Jurkat, Clone E6-1 (cell line): Measurements from ENCODE around the gene MPST.
A peak's percentile ranks its signal among the peaks of the same experiment; 100 is the strongest.

Source experiments
- DNase-seq: peaks from one replicate; pipeline ENCODE4 v3.0.0-alpha.2; 2011; ENCODE audit warnings: low read depth, low spot score
- H3K4me3 ChIP-seq: 2 replicates; pipeline ENCODE4 v1.5.1; 2011; ENCODE audit warnings: mild to moderate bottlenecking, low read length, control low read depth, moderate library complexity

The MPST gene

DNA sequence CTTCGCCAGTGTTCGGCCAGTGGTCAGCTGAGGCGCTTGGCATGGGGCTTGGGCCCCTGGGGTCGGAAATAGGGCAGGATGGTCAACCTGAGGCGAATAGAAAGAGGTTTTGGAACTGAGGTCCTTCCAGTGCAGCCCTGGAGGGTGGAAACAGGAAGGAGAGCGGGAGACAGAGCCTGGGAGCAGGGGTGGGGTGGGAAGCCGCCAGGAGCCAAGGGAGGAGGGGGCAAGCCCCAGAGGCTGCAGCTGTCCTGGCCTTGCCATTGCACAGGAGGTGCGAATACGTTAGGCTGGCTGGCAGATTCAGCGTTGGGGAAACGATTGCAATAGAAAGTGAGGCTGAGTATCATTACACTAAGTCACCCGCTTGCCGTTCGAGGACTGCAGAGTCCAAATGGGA is 18.1 kb downstream of the MPST start:
- no peak overlapping the region for H3K4me3 ChIP-seq
- no peak for DNase-seq

DNA sequence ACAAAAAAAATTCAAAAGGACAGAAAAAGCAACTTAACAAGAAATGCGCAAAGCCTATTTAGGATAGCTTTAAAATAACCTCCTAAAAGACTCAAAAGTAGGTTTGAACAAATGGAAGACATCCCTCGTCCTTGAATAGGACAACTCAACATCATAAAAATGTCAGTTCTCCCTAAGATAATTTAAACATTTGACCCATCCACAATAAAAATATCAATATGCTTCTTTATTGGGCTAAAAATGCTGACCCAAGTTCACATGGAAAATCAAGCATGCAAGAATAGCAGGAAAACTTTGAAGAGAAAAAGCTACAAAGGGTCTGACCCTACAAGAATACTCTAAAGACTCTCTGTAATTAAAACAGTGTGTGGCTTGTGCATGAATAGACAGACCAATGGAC is 19.9 kb downstream of the MPST start:
- no peak for DNase-seq
- no peak overlapping the region for H3K4me3 ChIP-seq

- DNase-seq: no peak
- H3K4me3 ChIP-seq: no peak overlapping the region
These were observed 23.8 kb downstream of the MPST start for GRCh38 chr22:37043209-37043827.

GRCh38 chr22:37043828-37044538 is 24.4 kb downstream of the MPST start:
- no peak for DNase-seq
- no peak overlapping the region for H3K4me3 ChIP-seq

- DNase-seq: no peak
These were observed 25.4 kb downstream of the MPST start for GRCh38 chr22:37044634-37045625.

GRCh38 chr22:37045958-37046357 is 26.4 kb downstream of the MPST start:
- no peak for DNase-seq
- H3K4me3 ChIP-seq: no peak overlapping the region

More at GRCh38 chr22:37044634-37045625, 25.4 kb downstream of the MPST start:
- no peak overlapping the region for H3K4me3 ChIP-seq

DNA sequence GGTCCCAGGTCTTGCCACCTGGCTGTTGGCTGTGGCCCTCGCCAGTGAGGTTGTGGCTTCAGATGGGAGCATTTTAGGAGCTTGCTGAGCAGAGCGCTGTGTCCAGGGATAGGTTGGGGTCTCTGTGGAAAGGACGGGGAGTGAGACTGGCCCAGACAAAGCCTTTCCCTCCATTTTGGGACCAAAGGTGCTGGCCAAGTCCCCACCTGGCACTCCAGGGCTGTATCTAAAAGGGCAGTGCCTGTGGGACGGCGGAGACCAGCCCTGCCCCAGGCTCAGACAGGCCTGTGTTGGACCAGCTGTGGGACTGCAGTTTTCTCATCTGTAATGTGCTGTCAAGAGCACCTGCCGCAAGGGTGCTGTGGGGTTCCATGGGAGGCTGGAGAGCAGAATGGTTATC is 27.0 kb downstream of the MPST start:
- no peak overlapping the region for H3K4me3 ChIP-seq
- DNase-seq: no peak

DNA sequence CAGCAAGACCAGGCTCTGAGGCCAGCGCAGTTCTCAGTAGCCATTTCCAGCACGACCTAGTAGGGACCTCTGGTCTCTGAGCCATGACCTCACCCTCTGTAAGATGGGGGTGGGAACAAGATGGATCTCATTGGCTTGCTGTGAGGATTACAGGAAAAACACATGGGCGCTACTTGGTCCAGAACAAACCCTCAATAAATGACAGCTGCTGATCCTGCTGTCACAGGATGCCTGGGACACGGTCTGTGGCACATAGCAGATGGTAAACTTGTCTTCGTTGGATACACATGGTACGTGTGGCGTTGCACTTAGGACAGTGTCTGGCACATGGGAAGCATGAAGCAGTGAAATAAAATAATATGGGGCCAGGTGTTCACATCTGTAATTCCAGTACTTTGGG is 27.5 kb downstream of the MPST start:
- no peak overlapping the region for H3K4me3 ChIP-seq
- no peak for DNase-seq

DNA sequence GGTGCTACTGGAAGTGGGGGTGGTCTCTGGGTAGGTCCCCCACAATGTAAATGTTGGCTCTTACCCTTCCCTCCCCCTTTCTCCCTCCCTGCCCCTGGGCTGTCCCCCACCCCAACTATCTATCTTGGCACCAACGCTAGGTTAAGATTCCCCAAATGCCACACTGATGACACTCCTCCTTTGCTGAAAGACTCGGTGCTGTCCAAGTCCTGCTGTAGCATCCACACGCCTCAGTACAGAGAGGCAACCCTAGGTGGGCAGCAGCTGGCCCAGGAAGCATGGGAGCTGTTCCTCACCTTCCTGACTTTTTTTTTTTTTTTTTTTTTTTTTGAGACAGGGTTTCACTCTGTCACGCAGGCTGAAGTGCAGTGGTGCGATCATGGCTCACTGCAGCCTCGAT is 28.6 kb downstream of the MPST start:
- H3K4me3 ChIP-seq: no peak overlapping the region
- no peak for DNase-seq

- DNase-seq: no peak
- no peak overlapping the region for H3K4me3 ChIP-seq
These were observed 29.7 kb downstream of the MPST start for GRCh38 chr22:37049224-37049623.

DNA sequence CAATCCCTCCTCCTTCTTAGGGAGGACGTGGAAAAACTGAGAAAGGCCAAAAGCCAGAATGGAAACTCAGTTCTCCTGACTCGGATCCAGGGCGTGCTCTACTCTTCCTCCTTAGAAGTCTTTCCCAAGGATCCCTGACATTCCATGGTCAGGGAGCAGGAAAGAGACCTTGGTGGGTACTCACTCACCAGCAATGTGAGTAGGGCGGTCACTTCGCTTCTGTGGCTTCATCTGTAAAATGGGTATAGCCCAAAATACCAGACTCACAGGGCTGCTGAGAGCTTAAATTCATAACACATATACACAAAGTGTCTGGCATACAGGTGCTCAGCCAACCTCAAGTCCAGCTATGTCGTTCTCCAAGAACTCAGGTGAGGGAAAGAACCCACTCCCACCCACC is 31.4 kb downstream of the MPST start:
- no peak for DNase-seq
- no peak overlapping the region for H3K4me3 ChIP-seq

DNA sequence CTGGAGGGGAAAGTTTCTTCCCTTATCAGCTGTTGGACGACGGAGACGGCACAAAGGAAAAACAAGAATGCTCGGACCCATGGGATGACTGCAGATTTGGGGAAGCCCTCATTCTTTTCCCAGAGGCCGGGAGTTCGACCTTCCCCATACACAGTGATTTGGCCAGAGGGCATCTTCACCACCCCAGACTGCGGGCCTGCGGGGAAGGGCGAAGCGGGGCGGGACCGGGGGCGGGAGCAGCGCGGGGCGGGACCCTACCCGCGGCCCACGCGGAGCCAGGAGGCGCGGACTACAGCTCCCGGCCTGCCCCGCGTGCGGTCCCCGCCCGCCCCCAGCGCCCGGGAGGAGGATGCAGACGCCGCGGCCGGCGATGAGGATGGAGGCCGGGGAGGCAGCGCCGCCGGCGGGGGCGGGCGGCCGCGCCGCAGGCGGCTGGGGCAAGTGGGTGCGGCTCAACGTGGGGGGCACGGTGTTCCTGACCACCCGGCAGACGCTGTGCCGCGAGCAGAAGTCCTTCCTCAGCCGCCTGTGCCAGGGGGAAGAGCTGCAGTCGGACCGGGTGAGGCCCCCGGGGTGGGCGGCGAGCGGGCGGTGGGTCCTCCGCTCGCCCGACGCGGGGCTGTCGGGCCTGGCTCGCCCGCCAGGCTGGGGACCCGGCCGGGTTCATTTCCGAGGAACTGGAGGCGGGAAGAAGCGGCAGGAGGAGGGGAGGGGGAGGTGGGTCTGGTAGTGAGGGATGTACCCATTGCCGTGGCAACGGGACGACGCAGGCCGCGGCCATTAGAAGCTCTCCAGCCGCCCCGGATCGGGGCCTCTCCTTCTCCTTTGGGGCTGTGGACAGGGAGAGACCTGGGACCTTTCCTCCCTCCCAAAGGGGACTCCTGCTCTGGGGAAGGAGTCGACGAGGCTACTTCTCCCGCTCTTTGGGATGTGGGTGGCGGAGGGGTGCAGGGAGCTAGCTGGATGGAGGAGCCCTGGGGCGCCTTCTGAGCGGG is 32.1 kb downstream of the MPST start, which contains the start of gene KCTD17:
TSS of gene KCTD17 (plus strand) at position 352 of the 995 bp plus-strand sequence. CDS start at position 371, 19 bp downstream.
- peak; percentile 33 for DNase-seq
- peak within 1 kb of the TSS; percentile 56 for H3K4me3 ChIP-seq

DNA sequence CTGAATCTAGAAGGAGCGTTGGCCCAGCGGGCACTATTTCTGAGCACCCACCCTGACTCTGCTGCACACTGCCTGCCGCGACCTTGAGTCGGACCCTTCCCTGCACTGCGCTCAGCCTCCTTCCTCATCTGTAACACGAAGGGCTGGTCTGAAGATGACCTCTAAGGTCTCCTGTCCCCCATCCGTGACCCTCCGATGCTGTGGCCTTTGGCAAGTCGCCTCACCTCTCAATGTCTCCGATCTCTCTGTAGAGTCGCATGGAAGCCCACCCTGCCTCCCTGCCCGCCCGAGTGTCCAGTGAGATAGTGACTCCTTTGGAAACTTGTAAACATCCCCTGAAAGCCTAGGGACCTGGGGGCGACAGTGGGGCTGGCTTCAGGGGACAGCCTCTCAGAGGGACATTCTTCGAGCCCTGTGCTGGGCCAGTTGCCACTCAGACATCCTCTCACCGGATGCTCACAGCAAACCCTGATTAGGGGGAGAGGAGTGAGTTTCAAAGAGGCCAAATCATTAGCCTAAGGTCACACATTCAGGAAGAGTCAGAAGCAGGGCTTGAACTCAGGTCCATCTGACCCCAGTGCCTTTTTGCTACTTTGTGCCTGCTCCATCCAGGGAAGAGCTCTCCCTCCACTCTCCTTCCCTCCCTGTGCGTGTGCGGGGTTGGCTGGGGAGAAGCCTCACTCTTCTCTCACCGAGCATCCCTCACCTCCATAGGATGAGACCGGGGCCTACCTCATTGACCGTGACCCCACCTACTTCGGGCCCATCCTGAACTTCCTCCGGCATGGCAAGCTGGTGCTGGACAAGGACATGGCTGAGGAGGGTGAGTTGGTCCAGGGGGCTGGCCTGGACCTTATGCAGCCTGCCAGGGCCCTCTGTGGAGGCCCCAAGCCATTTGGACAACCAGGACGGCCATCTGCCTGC is 33.1 kb downstream of the MPST start:
- DNase-seq: no peak
- peak overlapping the region; percentile 56 for H3K4me3 ChIP-seq

DNA sequence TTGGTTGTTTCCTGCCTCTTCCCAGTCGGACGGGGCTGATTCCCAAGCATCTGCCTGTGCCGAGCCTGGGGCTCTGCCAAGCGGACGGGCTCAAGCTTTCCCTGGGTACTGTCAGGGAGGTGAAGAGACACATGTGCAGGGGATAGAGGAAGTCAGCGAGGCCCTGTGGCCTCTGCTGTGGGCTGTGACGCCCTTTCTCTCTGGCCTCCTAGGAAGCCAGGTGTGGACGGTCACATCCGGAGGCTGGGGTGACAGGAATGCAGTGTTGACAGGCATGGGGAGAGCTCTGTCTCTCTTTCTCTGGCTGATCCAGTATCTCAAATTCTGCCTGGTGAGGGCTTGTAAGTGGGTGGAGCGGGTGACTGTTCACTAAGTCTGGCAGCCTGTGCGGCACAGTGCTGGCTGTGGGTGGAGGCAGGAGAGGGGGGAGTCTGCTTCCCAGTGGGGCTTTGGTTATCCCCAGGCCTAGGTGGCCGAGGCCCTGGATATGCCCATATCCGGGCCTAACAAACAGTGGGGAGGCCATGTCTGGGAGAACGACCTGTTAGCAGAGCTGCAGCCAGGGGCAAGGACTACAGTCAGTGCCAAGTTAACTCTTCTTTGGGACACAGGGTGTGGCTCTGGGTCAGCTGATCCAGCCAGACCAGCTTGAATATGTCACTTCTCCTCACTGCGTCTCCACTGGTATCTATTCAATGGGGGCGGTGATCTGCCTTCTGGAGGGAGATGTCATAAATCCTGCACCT is 33.9 kb downstream of the MPST start:
- H3K4me3 ChIP-seq: no peak overlapping the region
- DNase-seq: no peak

DNA sequence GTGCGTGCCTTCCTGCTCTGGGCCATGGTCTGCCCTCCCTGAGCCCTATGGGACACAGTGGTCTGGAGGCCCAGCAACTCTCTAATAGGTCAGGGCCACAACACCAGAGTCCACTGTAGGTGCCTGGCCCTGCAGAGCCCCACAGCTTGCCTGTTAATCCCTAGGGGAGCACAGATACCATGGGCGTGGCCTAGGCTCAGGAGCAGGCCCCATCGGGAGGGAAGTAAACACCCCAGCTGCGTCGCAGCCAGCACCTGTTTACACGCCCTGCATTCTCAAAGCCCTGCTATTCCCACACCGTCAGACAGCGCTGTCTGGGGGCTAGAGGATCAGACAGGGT is 34.5 kb downstream of the MPST start:
- no peak for DNase-seq
- no peak overlapping the region for H3K4me3 ChIP-seq

GRCh38 chr22:37054600-37055365 is 35.2 kb downstream of the MPST start:
- H3K4me3 ChIP-seq: no peak overlapping the region
- DNase-seq: no peak
